Esophagus (tissue), 2 donors: ENCODE results near the gene RNF31. TPM values are rescaled to one million over a fixed set of nuclear protein-coding genes. Genes with fewer than 3 reads are reported as not detected.

ENCODE experiments used
- H3K27ac ChIP-seq, 2 donors: one replicate each; pipeline ENCODE4 v1.5.1; 2013; ENCODE audit warnings: low read depth in 2 of 2, mild to moderate bottlenecking in 2 of 2, inconsistent platforms in 1 of 2, low read length in 1 of 2, moderate library complexity in 1 of 2
- H3K27me3 ChIP-seq, 2 donors: one replicate each; pipeline ENCODE4 v1.6.1; 2013; ENCODE audit warnings: low read length in 2 of 2, control low read depth in 1 of 2, mild to moderate bottlenecking in 1 of 2; ENCODE audit not compliant: insufficient read depth in 2 of 2, control insufficient read depth in 1 of 2
- H3K36me3 ChIP-seq, 2 donors: one replicate each; pipeline ENCODE4 v1.6.1; 2013; ENCODE audit warnings: low read length in 1 of 2; ENCODE audit not compliant: control insufficient read depth in 2 of 2, insufficient read depth in 2 of 2
- H3K4me1 ChIP-seq, 2 donors: one replicate each; pipeline ENCODE4 v1.6.1; 2013; ENCODE audit warnings: low read length in 1 of 2; ENCODE audit not compliant: control insufficient read depth in 2 of 2, insufficient read depth in 2 of 2
- H3K4me3 ChIP-seq, 2 donors: one replicate each; pipeline ENCODE4 v1.5.1; 2013; ENCODE audit warnings: low read length in 2 of 2, mild to moderate bottlenecking in 2 of 2, low read depth in 1 of 2, moderate library complexity in 1 of 2
- H3K9me3 ChIP-seq, 2 donors: one replicate each; pipeline ENCODE4 v1.6.1; 2013; ENCODE audit warnings: mild to moderate bottlenecking in 2 of 2, low read depth in 1 of 2, low read length in 1 of 2, moderate library complexity in 1 of 2; ENCODE audit not compliant: control insufficient read depth in 2 of 2, insufficient read depth in 1 of 2
- WGBS, 2 donors: extraction: QIAGEN DNeasy Blood & Tissue Kit; methylation state at CpG; one replicate each; pipeline ENCODE4 v1.1.7; 2013; 5-methylcytosine and 5-hydroxymethylcytosine counted together
- polyA plus RNA-seq, 2 donors: library from polyadenylated mRNA; stranded (reverse); fragments of 200-250 nt; gene quantifications; one replicate each; pipeline ENCODE4 v1.2.3, GENCODE V29; 2013
- donor health status: healthy with polysubstance abuse.
- donor health status: Bipolar disorder and iron deficiency.

RNF31 gene
- polyA plus RNA-seq, 2 donors: 27.4 to 70.6 TPM

GRCh38 chr14:24186831-24187538, 39.7 kb downstream of the RNF31 start:
- H3K27me3 ChIP-seq: no peaks in the 10 kb centered on the region
- peaks cover 16 to 59% of the 10 kb centered on the region in 2 donors for H3K36me3 ChIP-seq
- H3K4me3 ChIP-seq: no peak overlapping the region
- no peak overlapping the region for H3K27ac ChIP-seq
- 92% methylated on average over 10 of the region's 10 CpGs for WGBS, 2 donors
- peaks cover 3 to 10% of the 10 kb centered on the region in 2 donors for H3K4me1 ChIP-seq
- H3K9me3 ChIP-seq: no peaks in the 10 kb centered on the region

DNA sequence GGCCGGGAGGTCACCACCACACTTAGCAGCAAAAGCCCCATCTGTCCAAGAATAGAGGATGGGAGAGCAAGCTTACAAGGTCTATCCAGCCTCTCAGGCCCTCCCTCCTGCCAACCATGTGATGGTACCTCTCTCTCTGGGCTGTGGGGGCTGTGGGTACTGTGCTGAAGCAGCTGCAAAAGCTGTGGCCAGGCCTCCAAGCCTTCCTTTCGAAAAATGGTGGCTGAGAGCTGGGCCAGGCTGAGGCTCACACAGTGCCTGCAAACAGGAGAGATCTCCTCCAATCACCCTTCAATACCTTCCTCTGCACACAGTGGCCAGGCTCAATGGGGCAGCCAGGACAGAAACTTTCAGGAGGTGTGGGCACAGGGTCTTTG, 40.2 kb downstream of the RNF31 start:
- Histone ChIP-seq H3K27me3 (no peaks in the 10 kb centered on the region), H3K27ac (no peak overlapping the region), H3K36me3 (peaks cover 16 to 59% of the 10 kb centered on the region in 2 donors), H3K9me3 (no peaks in the 10 kb centered on the region), H3K4me1 (peaks cover 3 to 10% of the 10 kb centered on the region in 2 donors), H3K4me3 (no peak overlapping the region)
- WGBS, 2 donors: 80 to 100% methylated on average over 2 of the region's 2 CpGs

GRCh38 chr14:24188251-24189058, 41.2 kb downstream of the RNF31 start, which contains the start of gene IPO4:
TSS of gene IPO4 (minus strand) at chr14:24188816. CDS start at chr14:24188787, 29 bp downstream.
- H3K4me3 ChIP-seq: peak within 1 kb of the TSS; percentile 80 to 90
- peak within 1 kb of the TSS; percentile 72 to 80 for H3K27ac ChIP-seq
- peaks cover 13 to 55% of the 10 kb centered on the region in 2 donors for H3K36me3 ChIP-seq
- no peaks in the 10 kb centered on the region for H3K9me3 ChIP-seq
- no peaks in the 10 kb centered on the region for H3K27me3 ChIP-seq
- H3K4me1 ChIP-seq: peaks cover 3 to 10% of the 10 kb centered on the region in 2 donors
- WGBS, 2 donors: 0% methylated on average over 48 to 65 of the region's 65 CpGs

DNA sequence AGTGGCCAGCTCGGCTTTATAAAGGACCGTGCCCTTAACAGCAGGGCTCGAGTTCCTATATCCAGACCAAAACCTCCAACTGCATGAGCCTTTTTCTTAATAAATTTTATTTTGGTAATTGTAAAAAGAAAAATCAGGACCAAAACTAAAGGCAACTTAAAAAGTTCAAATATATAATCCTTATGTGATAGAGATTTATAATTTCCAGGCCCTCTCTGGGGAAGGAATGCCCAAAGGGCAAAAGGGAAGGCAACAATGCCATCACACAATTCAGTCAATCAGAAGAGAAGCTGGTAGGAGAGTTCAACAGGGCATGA, 41.7 kb downstream of the RNF31 start:
- peaks cover 13 to 53% of the 10 kb centered on the region in 2 donors for H3K36me3 ChIP-seq
- H3K4me1 ChIP-seq: peaks cover 3 to 10% of the 10 kb centered on the region in 2 donors

DNA sequence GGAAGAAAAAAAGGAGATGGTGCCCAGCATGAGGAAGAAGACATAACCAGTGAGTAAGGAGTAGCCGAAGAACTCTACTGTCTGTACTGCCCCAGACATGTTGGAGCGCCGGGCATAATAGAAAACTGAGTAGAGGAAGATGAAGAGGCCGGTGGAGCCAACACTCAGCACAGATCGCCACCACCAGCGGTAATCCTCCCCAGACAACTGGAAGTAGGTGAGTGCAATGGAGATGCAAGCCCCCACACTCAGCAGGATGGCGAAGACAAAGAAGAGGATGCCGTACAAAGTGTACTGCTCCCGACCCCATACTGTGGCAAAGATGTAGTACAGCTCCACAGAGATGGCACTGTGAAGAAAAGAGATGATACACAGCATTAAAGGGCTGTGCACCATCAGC, 42.2 kb downstream of the RNF31 start:
- Histone ChIP-seq H3K4me1 (peaks cover 3 to 11% of the 10 kb centered on the region in 2 donors), H3K36me3 (peaks cover 13 to 48% of the 10 kb centered on the region in 2 donors), H3K9me3 (no peaks in the 10 kb centered on the region), H3K4me3 (no peak overlapping the region), H3K27ac (peak overlapping the region in 1 of 2 donors; percentile 21), H3K27me3 (no peaks in the 10 kb centered on the region)
- WGBS, 2 donors: 93 to 95% methylated on average over 9 of the region's 9 CpGs

More for the DNA sequence above, 41.7 kb downstream of the RNF31 start:
- no peaks in the 10 kb centered on the region for H3K9me3 ChIP-seq
- H3K27me3 ChIP-seq: no peaks in the 10 kb centered on the region
- 0 to 1% methylated on average over 3 of the region's 3 CpGs for WGBS, 2 donors
- H3K4me3 ChIP-seq: peak overlapping the region in 1 of 2 donors; percentile 90
- peak overlapping the region in 1 of 2 donors; percentile 21 for H3K27ac ChIP-seq

- Histone ChIP-seq H3K4me3 (no peak overlapping the region), H3K9me3 (no peaks in the 10 kb centered on the region), H3K36me3 (peaks cover 5 to 39% of the 10 kb centered on the region in 2 donors), H3K4me1 (peaks cover 3 to 14% of the 10 kb centered on the region in 2 donors), H3K27me3 (no peaks in the 10 kb centered on the region), H3K27ac (no peak overlapping the region)
- WGBS, 2 donors: 90 to 92% methylated on average over 10 of the region's 10 CpGs
Measured at GRCh38 chr14:24190416-24190815, 43.1 kb downstream of the RNF31 start.

GRCh38 chr14:24192933-24193332, 45.6 kb downstream of the RNF31 start:
- no peak overlapping the region for H3K4me3 ChIP-seq
- H3K36me3 ChIP-seq: peaks cover 0 to 20% of the 10 kb centered on the region in 2 donors
- peaks cover 3 to 4% of the 10 kb centered on the region in 2 donors for H3K4me1 ChIP-seq
- H3K27ac ChIP-seq: no peak overlapping the region
- H3K27me3 ChIP-seq: no peaks in the 10 kb centered on the region
- 95 to 98% methylated on average over 15 of the region's 15 CpGs for WGBS, 2 donors
- no peaks in the 10 kb centered on the region for H3K9me3 ChIP-seq

- 80% methylated on average over 7 of the region's 7 CpGs for WGBS, 2 donors
- peaks cover 0 to 3% of the 10 kb centered on the region in 2 donors for H3K4me1 ChIP-seq
- peak overlapping the region; percentile 71 to 81 for H3K4me3 ChIP-seq
Measured at GRCh38 chr14:24194186-24194872, 47.0 kb downstream of the RNF31 start.

DNA sequence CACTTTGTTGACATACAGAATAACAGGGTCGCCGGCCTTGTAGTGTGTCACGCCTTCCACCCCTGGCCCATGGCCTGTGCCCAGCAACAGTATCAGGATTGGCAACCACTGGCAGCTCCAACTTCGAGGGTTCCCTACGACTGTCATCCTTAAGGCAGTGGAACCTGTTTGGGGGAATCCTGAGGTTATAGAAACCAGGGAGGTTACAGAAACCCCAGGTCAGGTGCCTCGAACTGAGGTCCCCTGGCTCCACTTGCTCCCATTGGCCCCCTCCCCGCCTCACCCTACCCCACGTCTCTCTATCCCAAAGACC, 47.5 kb downstream of the RNF31 start:
- Histone ChIP-seq H3K4me1 (peaks cover 0 to 3% of the 10 kb centered on the region in 2 donors), H3K9me3 (no peaks in the 10 kb centered on the region), H3K27ac (peak overlapping the region; percentile 93 to 94), H3K4me3 (peak overlapping the region; percentile 71 to 81), H3K36me3 (peaks cover 0 to 17% of the 10 kb centered on the region in 2 donors), H3K27me3 (no peaks in the 10 kb centered on the region)
- WGBS, 2 donors: 42 to 43% methylated on average over 8 of the region's 8 CpGs

More at GRCh38 chr14:24194186-24194872, 47.0 kb downstream of the RNF31 start:
- H3K27ac ChIP-seq: peak overlapping the region in 1 of 2 donors; percentile 94
- no peaks in the 10 kb centered on the region for H3K27me3 ChIP-seq
- peaks cover 0 to 20% of the 10 kb centered on the region in 2 donors for H3K36me3 ChIP-seq
- no peaks in the 10 kb centered on the region for H3K9me3 ChIP-seq
